GM10248 (cell line): ENCODE data around the gene ARF1.

Experiments used
- CTCF ChIA-PET: fragments of 300-600 bp; sonication (Branson Sonifier 250); formaldehyde crosslinking; extraction: SDS; loops from one replicate; lab custom pipeline; 2021; ENCODE audit warnings: antibody characterized with exemption; lab: Yijun Ruan, JAX
- POLR2A ChIA-PET: fragments of 350-650 bp; sonication (Branson Sonifier 250); formaldehyde crosslinking; extraction: SDS; loops from one replicate; lab custom pipeline; 2020; ENCODE audit warnings: antibody characterized with exemption; lab: Yijun Ruan, JAX
- DNase-seq: peaks from one replicate; pipeline ENCODE4 v3.0.0; 2012; ENCODE audit errors: extremely low spot score
- TF ChIP-seq, protein P1 (sequence below): IDR thresholded peaks from 2 replicates; pipeline ENCODE4 v1.5.1; 2012; ENCODE audit warnings: mild to moderate bottlenecking, low read depth; ENCODE audit errors: extremely low read depth, missing control alignments, control extremely low read depth

The ARF1 gene

DNA sequence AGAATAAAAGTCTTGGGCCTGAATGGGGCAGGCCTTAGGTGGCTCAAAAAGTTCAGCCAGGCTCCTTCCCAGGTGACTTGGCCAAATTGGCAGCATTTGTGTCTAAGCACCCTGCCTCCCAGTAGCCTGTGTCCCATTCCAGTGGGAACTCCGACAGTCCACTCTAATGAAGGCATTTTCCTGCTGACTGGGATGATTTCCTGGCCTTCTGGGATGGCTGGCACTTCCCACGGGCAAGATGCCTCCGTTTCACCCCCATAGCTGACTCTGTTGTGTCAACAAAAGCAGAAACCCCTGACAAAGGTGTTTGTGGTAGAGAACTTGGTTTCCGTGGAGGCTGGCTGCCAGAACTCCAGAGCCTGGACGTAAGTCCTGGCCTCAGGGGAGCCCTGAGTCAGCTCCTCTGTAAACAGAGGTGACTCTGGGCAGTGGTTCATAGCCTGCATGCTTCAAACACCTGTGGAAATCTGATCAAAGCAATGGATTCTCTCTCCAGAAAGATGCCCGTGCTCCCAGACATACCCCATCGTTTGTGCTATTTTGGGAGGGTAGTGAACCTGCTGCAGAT lies 39.1 kb upstream of the ARF1 start:
- ChIA-PET POLR2A (no interaction called here), CTCF (no interaction called here)
- DNase-seq: no peak
- TF ChIP-seq, protein P1, sequence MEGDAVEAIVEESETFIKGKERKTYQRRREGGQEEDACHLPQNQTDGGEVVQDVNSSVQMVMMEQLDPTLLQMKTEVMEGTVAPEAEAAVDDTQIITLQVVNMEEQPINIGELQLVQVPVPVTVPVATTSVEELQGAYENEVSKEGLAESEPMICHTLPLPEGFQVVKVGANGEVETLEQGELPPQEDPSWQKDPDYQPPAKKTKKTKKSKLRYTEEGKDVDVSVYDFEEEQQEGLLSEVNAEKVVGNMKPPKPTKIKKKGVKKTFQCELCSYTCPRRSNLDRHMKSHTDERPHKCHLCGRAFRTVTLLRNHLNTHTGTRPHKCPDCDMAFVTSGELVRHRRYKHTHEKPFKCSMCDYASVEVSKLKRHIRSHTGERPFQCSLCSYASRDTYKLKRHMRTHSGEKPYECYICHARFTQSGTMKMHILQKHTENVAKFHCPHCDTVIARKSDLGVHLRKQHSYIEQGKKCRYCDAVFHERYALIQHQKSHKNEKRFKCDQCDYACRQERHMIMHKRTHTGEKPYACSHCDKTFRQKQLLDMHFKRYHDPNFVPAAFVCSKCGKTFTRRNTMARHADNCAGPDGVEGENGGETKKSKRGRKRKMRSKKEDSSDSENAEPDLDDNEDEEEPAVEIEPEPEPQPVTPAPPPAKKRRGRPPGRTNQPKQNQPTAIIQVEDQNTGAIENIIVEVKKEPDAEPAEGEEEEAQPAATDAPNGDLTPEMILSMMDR: no peak

DNA sequence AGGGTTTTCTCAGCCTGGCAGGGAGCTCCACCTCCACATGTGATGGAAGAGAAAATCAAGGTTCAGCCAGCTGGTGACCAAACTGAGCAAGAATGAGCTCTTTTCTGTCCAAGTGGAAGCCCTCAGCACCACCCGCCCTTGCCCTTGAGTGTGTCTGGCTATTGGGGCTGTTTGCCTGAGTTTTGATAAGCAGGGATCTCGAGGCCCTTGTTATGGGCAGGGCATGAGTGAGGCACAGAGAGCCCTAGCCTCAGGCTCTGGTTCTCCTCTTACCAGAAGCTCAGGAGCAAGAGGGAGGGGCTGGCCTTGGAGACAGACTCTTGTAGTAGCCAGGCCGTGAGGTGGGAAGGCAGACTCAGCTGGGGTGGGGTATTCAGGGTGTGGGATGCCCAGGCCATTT lies 37.5 kb upstream of the ARF1 start:
- ChIA-PET POLR2A (no interaction called here), CTCF (no interaction called here)
- TF ChIP-seq, protein P1: no peak
- DNase-seq: no peak

DNA sequence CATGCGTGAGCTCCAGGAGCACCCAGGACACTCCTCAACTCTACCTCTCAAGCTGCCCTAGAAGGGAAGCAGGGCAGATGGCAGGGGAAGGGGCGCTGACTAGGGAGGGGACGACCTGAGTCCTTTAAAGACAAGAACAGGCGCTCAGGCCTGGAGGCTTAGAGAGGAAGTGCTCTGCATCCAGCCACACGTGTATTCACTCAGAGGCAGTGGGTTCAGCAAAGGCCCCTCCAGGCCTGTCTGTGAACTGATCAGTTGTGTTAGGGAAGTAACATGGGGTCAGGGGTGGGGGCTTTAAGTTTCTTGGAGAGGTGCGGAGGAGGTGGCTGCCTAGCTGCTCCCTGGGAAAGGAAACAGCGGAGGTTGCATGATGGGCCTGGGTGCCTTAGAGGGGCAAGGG lies 37.1 kb upstream of the ARF1 start:
- CTCF ChIA-PET: no interaction called here
- POLR2A ChIA-PET: no interaction called here
- DNase-seq: no peak
- TF ChIP-seq, protein P1: no peak

DNA sequence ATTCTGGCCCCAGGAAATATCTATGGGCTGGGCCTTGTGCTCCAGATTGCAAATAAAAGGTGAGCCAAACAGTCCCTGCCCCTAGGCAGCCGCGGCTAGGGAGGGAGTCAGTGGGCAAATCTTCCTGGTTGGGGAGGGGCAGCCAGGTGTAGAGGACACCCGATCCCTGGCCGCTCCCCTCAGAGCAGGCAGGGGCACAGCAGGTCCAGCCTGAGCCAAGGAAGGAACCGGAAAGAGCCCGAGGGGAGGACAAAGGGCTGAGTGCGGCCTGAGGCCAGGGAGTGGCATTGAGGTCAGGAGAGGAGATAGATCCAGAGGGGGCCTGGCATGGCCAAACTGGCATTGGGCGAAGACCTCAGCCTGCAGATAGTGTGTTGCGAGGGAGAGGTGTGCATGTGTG lies 36.6 kb upstream of the ARF1 start:
- CTCF ChIA-PET: no interaction called here
- DNase-seq: no peak
- TF ChIP-seq, protein P1: no peak
- POLR2A ChIA-PET: no interaction called here

DNA sequence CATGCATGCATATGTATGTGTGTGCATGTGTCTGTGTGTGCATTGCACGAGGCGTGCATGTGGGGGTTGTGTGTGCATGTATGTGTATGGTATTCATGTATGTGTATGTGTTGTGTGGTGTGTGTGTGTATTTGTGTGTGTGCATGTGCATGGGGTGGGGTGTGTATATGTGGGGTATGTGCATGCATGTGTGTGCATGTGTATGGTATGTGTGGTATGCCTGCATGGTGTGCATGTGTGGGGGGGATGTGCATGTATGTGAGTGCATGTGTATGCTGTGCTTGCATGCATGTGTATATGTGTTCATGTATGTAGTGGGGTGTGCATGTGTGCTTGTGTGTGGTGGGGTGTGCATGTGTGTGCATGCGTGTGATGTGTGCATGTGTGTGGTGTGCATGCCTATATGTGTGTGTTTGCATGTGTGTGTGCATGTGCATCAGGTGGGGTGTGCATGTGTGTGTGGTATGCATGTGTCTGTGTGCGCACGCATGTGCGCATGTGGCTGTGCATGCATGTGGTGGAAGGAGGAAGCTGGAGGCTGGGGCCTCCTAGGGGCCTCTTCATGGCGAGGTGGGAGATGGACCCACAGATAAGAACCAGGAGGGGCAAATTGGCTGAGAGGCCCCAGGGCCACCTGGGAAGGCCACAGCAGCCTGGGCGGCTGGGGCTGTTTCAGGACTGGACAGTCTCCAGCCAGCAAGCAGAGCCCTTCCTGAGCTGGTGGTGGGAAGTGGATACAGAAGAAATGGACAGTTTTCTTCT lies 35.9 kb upstream of the ARF1 start:
- ChIA-PET CTCF (no interaction called here), POLR2A (no interaction called here)
- no peak for DNase-seq
- TF ChIP-seq, protein P1: no peak

DNA sequence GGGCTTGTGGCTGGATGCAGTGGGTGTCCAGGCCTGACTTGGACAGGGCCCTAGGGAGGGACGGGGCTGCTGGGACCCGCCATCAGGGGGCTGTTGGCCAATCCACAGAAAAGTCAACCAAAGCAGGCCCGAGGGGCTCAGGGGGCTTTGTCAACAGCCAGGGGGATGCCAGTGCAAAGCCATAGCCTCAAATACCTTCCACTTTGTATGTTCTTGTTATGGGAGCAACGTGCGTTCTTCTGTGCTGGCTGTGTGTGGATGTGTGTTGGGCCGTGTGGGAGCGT lies 35.4 kb upstream of the ARF1 start:
- TF ChIP-seq, protein P1: no peak
- CTCF ChIA-PET: no interaction called here
- POLR2A ChIA-PET: no interaction called here
- DNase-seq: no peak

DNA sequence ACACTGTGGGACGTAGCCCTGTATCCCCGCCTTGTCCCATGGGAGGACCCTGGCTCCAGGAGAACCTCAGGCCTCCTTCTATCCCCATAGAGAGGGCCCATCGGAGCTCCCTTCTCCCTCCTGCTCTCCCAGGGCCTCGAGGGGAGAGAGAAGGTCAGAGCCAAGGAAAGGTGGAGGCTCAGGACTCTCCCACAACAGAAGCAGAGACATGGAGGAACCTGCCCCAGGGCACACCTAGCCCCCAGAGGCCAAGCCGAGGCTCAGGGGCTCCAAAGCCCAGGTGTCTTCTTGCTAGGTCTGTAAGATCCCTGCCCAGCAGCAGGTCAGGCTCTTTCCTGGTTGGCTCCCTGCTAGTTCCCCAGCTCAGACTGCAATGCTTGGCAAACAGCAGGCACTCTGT lies 34.4 kb upstream of the ARF1 start:
- DNase-seq: no peak
- POLR2A ChIA-PET: no interaction called here
- TF ChIP-seq, protein P1: no peak
- CTCF ChIA-PET: interaction anchor here (1.2 kb wide), 1 partner anchor 62 kb away, joined by 3 read pairs; the partner anchor contains the start of gene MRPL55
